KMS-11 (cell line): ENCODE results near the gene OPRL1.

ENCODE experiments used
- H2AFZ ChIP-seq: fragments of 200-600 bp; sonication (generic); 2 replicates; pipeline ENCODE4 v1.6.1; 2016; ENCODE audit warnings: antibody characterized with exemption, mixed run types, low read depth
- H3K27ac ChIP-seq: fragments of 200-600 bp; sonication (generic); 2 replicates; pipeline ENCODE4 v1.6.1; 2016; ENCODE audit warnings: mild to moderate bottlenecking, mixed run types
- H3K27me3 ChIP-seq: fragments of 200-600 bp; sonication (generic); 2 replicates; pipeline ENCODE4 v1.6.1; 2017; ENCODE audit warnings: mild to moderate bottlenecking, low read depth, mixed run types, moderate library complexity; ENCODE audit not compliant: insufficient read depth
- H3K36me3 ChIP-seq: fragments of 200-600 bp; sonication (generic); 2 replicates; pipeline ENCODE4 v1.6.1; 2017; ENCODE audit warnings: mild to moderate bottlenecking, mixed run types; ENCODE audit not compliant: insufficient read depth
- H3K4me1 ChIP-seq: fragments of 200-600 bp; sonication (generic); 2 replicates; pipeline ENCODE4 v1.6.1; 2016; ENCODE audit warnings: mild to moderate bottlenecking, low read depth, mixed run types; ENCODE audit not compliant: poor library complexity, severe bottlenecking
- H3K4me2 ChIP-seq: fragments of 200-600 bp; sonication (generic); 2 replicates; pipeline ENCODE4 v1.7.0; 2016; ENCODE audit warnings: mild to moderate bottlenecking, mixed run types
- H3K4me3 ChIP-seq: fragments of 200-600 bp; sonication (generic); IDR thresholded peaks from 2 replicates; pipeline ENCODE4 v1.6.1; 2017; ENCODE audit warnings: low read depth, low read length, mixed read lengths; ENCODE audit not compliant: insufficient read depth
- H3K79me2 ChIP-seq: fragments of 200-600 bp; sonication (generic); 2 replicates; pipeline ENCODE4 v1.6.1; 2016; ENCODE audit warnings: low read depth, mixed run types; ENCODE audit not compliant: insufficient read depth
- H3K9ac ChIP-seq: fragments of 200-600 bp; sonication (generic); 2 replicates; pipeline ENCODE4 v1.6.1; 2016; ENCODE audit warnings: mild to moderate bottlenecking, mixed run types
- H4K20me1 ChIP-seq: fragments of 200-600 bp; sonication (generic); 2 replicates; pipeline ENCODE4 v1.6.1; 2016; ENCODE audit warnings: mild to moderate bottlenecking, mixed run types; ENCODE audit not compliant: insufficient read depth
- CTCF ChIP-seq: fragments of 200-600 bp; sonication (generic); conservative IDR thresholded peaks from 2 replicates; pipeline ENCODE4 v1.6.1; 2017; ENCODE audit warnings: low read depth, mild to moderate bottlenecking, antibody characterized with exemption, low read length, moderate library complexity, mixed read lengths

OPRL1 gene

GRCh38 chr20:64067733-64068307, 12.1 kb upstream of the OPRL1 start:
- H3K27ac ChIP-seq = no peak overlapping the region
- H2AFZ ChIP-seq = no peak overlapping the region

GRCh38 chr20:64068386-64069208, 11.3 kb upstream of the OPRL1 start:
- no peaks in the 10 kb centered on the region for H4K20me1 ChIP-seq
- peaks cover 9% of the 10 kb centered on the region; the same call in 1 of the 2 replicates for H3K79me2 ChIP-seq
- peaks cover 38% of the 10 kb centered on the region for H3K4me1 ChIP-seq
- H3K4me3 ChIP-seq = no peak overlapping the region
- H2AFZ ChIP-seq = no peak overlapping the region
- H3K27me3 ChIP-seq = no peaks in the 10 kb centered on the region
- no peak for TF ChIP-seq CTCF
- H3K9ac ChIP-seq = no peak overlapping the region
- no peaks in the 10 kb centered on the region for H3K36me3 ChIP-seq
- no peak overlapping the region for H3K4me2 ChIP-seq
- H3K27ac ChIP-seq = no peak overlapping the region

More at GRCh38 chr20:64067733-64068307, 12.1 kb upstream of the OPRL1 start:
- no peak overlapping the region for H3K4me3 ChIP-seq
- no peak overlapping the region for H3K9ac ChIP-seq
- no peaks in the 10 kb centered on the region for H3K36me3 ChIP-seq
- no peaks in the 10 kb centered on the region for H3K27me3 ChIP-seq
- H3K4me1 ChIP-seq = peaks cover 38% of the 10 kb centered on the region
- no peaks in the 10 kb centered on the region for H4K20me1 ChIP-seq
- H3K79me2 ChIP-seq = peaks cover 13% of the 10 kb centered on the region; the same call in 1 of the 2 replicates
- peak overlapping the region; percentile 94; the same call in 1 of the 2 replicates for H3K4me2 ChIP-seq
- no peak for TF ChIP-seq CTCF

GRCh38 chr20:64069209-64069613, 10.7 kb upstream of the OPRL1 start:
- H3K27me3 ChIP-seq = no peaks in the 10 kb centered on the region
- no peak for TF ChIP-seq CTCF
- H3K36me3 ChIP-seq = no peaks in the 10 kb centered on the region
- H3K9ac ChIP-seq = no peak overlapping the region
- H3K4me2 ChIP-seq = no peak overlapping the region
- H3K4me3 ChIP-seq = no peak overlapping the region
- peaks cover 32% of the 10 kb centered on the region for H3K4me1 ChIP-seq
- no peaks in the 10 kb centered on the region for H4K20me1 ChIP-seq
- H3K79me2 ChIP-seq = peaks cover 4% of the 10 kb centered on the region; the same call in 1 of the 2 replicates
- H3K27ac ChIP-seq = no peak overlapping the region
- no peak overlapping the region for H2AFZ ChIP-seq

- Histone ChIP-seq H3K36me3 (no peaks in the 10 kb centered on the region), H3K4me3 (no peak overlapping the region), H3K4me1 (peaks cover 27% of the 10 kb centered on the region), H3K27ac (no peak overlapping the region), H4K20me1 (no peaks in the 10 kb centered on the region), H3K4me2 (no peak overlapping the region), H3K27me3 (no peaks in the 10 kb centered on the region), H2AFZ (no peak overlapping the region), H3K9ac (no peak overlapping the region), H3K79me2 (no peaks in the 10 kb centered on the region)
- TF ChIP-seq CTCF = peak; percentile 86
Observed at GRCh38 chr20:64069614-64070243, 10.2 kb upstream of the OPRL1 start.
